Breast epithelium (tissue), 4 donors: ENCODE results near the gene PARP2. TPM values are rescaled to one million over a fixed set of nuclear protein-coding genes. Genes with fewer than 3 reads are reported as not detected.

ENCODE experiments used
- DNase-seq, 2 donors: peaks; one replicate each; pipeline ENCODE4 v3.0.0-alpha.2; 2019; ENCODE audit warnings: low spot score in 2 of 2
- H3K27ac ChIP-seq, 2 donors: fragments of 200-600 bp; sonication (generic) in 1 of 2; one replicate each; pipeline ENCODE4 v1.5.1; 2016 to 2019; ENCODE audit warnings: mild to moderate bottlenecking in 1 of 2
- H3K27me3 ChIP-seq, 2 donors: fragments of 200-600 bp; sonication (generic) in 1 of 2; one replicate each; pipeline versions ENCODE4 v1.5.1 to v1.6.0; 2017 to 2019; ENCODE audit warnings: control low read depth in 1 of 2, mild to moderate bottlenecking in 1 of 2
- H3K36me3 ChIP-seq: fragments of 200-600 bp; one replicate; pipeline ENCODE4 v1.5.1; 2019
- H3K4me1 ChIP-seq, 2 donors: fragments of 200-600 bp; sonication (generic); one replicate each; pipeline ENCODE4 v1.5.1; 2016 to 2019; ENCODE audit warnings: control low read depth in 1 of 2
- H3K4me3 ChIP-seq, 3 donors: fragments of 200-600 bp; sonication (generic); 1 replicate in 2 of 3; 2 replicates in 1 of 3; pipeline ENCODE4 v1.5.1; 2016 to 2019; ENCODE audit warnings: mild to moderate bottlenecking in 3 of 3, moderate library complexity in 2 of 3
- H3K9me3 ChIP-seq, 2 donors: fragments of 200-600 bp; sonication (generic) in 1 of 2; one replicate each; pipeline ENCODE4 v1.5.1; 2016 to 2019; ENCODE audit warnings: control low read depth in 1 of 2
- POLR2A ChIP-seq: fragments of 450-650 bp; IDR thresholded peaks from one replicate; pipeline ENCODE4 v1.6.1; 2016; ENCODE audit warnings: antibody characterized with exemption, mild to moderate bottlenecking, moderate library complexity
- POLR2AphosphoS5 ChIP-seq, 3 donors: sonication (generic); formaldehyde crosslinking; IDR thresholded peaks; one replicate each; pipeline ENCODE4 v1.6.1; 2017; ENCODE audit warnings: antibody characterized with exemption in 3 of 3
- intact Hi-C: fragments of 100-400 bp; cut with DNase I; formaldehyde crosslinking; loops from one replicate; pipeline ENCODE4 v1.15.1; 2023; ENCODE audit warnings: low total_unique reads
- total RNA-seq, 3 donors: library from RNA; depleted of rRNA; stranded (reverse); fragments of >200 nt; gene quantifications; one replicate each; pipeline ENCODE4 v1.1.0, GENCODE V29; 2016
- TF ChIP-seq, protein P1 (sequence below), 3 donors: fragments of 450-650 bp; IDR thresholded peaks; one replicate each; pipeline ENCODE4 v1.5.1; 2016 to 2017; ENCODE audit warnings: antibody characterized with exemption in 3 of 3, mild to moderate bottlenecking in 3 of 3, moderate library complexity in 3 of 3

The PARP2 gene
- total RNA-seq, 3 donors from 2014 or later = 14.7 to 20.0 (median 17.9) TPM

GRCh38 chr14:20345366-20345765 is 1.9 kb downstream of the PARP2 start:
- Histone ChIP-seq H3K4me3 (no peak overlapping the region), H3K9me3 (no peaks in the 10 kb centered on the region), H3K27ac (no peak overlapping the region), H3K4me1 (no peaks in the 10 kb centered on the region), H3K27me3 (no peaks in the 10 kb centered on the region), H3K36me3 (no peaks in the 10 kb centered on the region)
- TF ChIP-seq, protein P1, sequence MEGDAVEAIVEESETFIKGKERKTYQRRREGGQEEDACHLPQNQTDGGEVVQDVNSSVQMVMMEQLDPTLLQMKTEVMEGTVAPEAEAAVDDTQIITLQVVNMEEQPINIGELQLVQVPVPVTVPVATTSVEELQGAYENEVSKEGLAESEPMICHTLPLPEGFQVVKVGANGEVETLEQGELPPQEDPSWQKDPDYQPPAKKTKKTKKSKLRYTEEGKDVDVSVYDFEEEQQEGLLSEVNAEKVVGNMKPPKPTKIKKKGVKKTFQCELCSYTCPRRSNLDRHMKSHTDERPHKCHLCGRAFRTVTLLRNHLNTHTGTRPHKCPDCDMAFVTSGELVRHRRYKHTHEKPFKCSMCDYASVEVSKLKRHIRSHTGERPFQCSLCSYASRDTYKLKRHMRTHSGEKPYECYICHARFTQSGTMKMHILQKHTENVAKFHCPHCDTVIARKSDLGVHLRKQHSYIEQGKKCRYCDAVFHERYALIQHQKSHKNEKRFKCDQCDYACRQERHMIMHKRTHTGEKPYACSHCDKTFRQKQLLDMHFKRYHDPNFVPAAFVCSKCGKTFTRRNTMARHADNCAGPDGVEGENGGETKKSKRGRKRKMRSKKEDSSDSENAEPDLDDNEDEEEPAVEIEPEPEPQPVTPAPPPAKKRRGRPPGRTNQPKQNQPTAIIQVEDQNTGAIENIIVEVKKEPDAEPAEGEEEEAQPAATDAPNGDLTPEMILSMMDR (IDR thresholded peaks at IDR 0.05) = no peak
- TF ChIP-seq POLR2AphosphoS5 (IDR thresholded peaks at IDR 0.05) (no peak), POLR2A (no peak)
- intact Hi-C loops = no loop called here
- no peak for DNase-seq

- Histone ChIP-seq H3K36me3 (no peaks in the 10 kb centered on the region), H3K9me3 (no peaks in the 10 kb centered on the region), H3K4me1 (no peaks in the 10 kb centered on the region), H3K27ac (no peak overlapping the region), H3K4me3 (no peak overlapping the region), H3K27me3 (no peaks in the 10 kb centered on the region)
- intact Hi-C loops = no loop called here
- TF ChIP-seq, protein P1 (IDR thresholded peaks at IDR 0.05) = no peak
- no peak for TF ChIP-seq POLR2AphosphoS5 (IDR thresholded peaks at IDR 0.05)
- TF ChIP-seq POLR2A = no peak
- DNase-seq = no peak
Measured at GRCh38 chr14:20346713-20347112, 3.3 kb downstream of the PARP2 start.

- Histone ChIP-seq H3K27me3 (no peaks in the 10 kb centered on the region), H3K27ac (no peak overlapping the region), H3K4me1 (no peaks in the 10 kb centered on the region), H3K4me3 (no peak overlapping the region), H3K36me3 (no peaks in the 10 kb centered on the region), H3K9me3 (no peaks in the 10 kb centered on the region)
- DNase-seq = no peak
- TF ChIP-seq POLR2AphosphoS5 (IDR thresholded peaks at IDR 0.05) (no peak), POLR2A (no peak)
- TF ChIP-seq, protein P1 (IDR thresholded peaks at IDR 0.05) = no peak
- intact Hi-C loops = no loop called here
Measured at GRCh38 chr14:20347747-20348146, 4.3 kb downstream of the PARP2 start.

GRCh38 chr14:20350282-20350681 is 6.8 kb downstream of the PARP2 start:
- TF ChIP-seq POLR2A (no peak), POLR2AphosphoS5 (IDR thresholded peaks at IDR 0.05) (no peak)
- TF ChIP-seq, protein P1 (IDR thresholded peaks at IDR 0.05) = no peak
- H3K4me1 ChIP-seq = no peaks in the 10 kb centered on the region
- H3K27ac ChIP-seq = no peak overlapping the region
- no peak overlapping the region for H3K4me3 ChIP-seq
- no peak for DNase-seq
- no peaks in the 10 kb centered on the region for H3K27me3 ChIP-seq
- no peaks in the 10 kb centered on the region for H3K36me3 ChIP-seq
- H3K9me3 ChIP-seq = no peaks in the 10 kb centered on the region
- intact Hi-C loops = no loop called here

GRCh38 chr14:20350860-20351259 is 7.4 kb downstream of the PARP2 start:
- Histone ChIP-seq H3K9me3 (no peaks in the 10 kb centered on the region), H3K4me3 (no peak overlapping the region), H3K4me1 (no peaks in the 10 kb centered on the region), H3K27ac (no peak overlapping the region), H3K27me3 (no peaks in the 10 kb centered on the region), H3K36me3 (no peaks in the 10 kb centered on the region)
- no peak for DNase-seq
- intact Hi-C loops = no loop called here
- no peak for TF ChIP-seq POLR2AphosphoS5 (IDR thresholded peaks at IDR 0.05)
- no peak for TF ChIP-seq POLR2A
- TF ChIP-seq, protein P1 (IDR thresholded peaks at IDR 0.05) = no peak
